Tibial nerve (tissue), 4 donors: ENCODE measurements around the gene TM2D3.

ENCODE experiments used
- EP300 ChIP-seq, 2 donors: sonication (generic); formaldehyde crosslinking; IDR thresholded peaks; one replicate each; pipeline ENCODE4 v1.6.1; 2017; ENCODE audit warnings: antibody characterized with exemption in 2 of 2, mild to moderate bottlenecking in 1 of 2
- TF ChIP-seq, protein P1 (sequence below), 5 experiments: fragments of 200-600 bp in 3 of 5; fragments of 450-650 bp in 2 of 5; sonication (generic) in 3 of 5; IDR thresholded peaks; one replicate each; pipeline ENCODE4 v1.5.1; 2016 to 2019; ENCODE audit warnings: antibody characterized with exemption in 5 of 5, mild to moderate bottlenecking in 3 of 5, moderate library complexity in 2 of 5

DNA sequence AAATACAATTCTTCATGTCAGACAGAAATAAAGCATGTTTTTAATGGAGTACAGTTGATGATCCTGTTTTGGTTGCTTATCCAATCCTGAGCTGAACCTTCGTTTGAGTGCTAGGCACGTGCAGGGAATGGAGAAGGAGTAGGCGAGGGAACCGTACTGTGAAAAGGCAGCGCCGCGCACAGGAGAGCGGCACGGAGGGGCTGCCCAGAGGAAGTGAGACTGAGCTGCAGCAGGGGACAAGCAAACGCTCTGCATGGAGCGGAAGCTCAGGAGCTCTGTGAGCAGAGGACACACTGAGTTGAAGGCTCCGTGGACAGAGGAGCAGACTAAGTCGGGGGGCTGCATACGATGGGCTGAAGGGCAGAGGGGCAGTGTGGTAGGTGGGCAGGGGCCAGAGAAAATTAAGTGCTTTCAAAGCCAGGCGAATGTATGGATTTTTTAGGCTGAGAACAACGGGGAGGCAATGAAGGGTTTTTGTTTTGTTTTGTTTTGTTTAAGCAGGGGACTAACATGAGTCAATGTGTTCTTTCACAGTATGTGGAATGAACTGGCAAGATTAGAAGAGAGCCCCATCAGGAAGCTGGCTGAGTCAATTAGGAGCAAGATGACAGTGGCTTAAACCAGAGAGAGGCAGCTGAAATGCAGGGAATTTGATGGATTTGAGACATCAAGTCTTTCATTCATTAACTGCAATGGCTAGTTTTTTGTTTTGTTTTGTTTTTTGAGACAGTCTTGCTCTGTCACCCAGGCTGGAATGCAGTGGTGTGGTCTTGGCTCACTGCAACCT is 23.8 kb upstream of the TM2D3 start:
- no peak for TF ChIP-seq EP300 (IDR thresholded peaks at IDR 0.05)
- TF ChIP-seq, protein P1, sequence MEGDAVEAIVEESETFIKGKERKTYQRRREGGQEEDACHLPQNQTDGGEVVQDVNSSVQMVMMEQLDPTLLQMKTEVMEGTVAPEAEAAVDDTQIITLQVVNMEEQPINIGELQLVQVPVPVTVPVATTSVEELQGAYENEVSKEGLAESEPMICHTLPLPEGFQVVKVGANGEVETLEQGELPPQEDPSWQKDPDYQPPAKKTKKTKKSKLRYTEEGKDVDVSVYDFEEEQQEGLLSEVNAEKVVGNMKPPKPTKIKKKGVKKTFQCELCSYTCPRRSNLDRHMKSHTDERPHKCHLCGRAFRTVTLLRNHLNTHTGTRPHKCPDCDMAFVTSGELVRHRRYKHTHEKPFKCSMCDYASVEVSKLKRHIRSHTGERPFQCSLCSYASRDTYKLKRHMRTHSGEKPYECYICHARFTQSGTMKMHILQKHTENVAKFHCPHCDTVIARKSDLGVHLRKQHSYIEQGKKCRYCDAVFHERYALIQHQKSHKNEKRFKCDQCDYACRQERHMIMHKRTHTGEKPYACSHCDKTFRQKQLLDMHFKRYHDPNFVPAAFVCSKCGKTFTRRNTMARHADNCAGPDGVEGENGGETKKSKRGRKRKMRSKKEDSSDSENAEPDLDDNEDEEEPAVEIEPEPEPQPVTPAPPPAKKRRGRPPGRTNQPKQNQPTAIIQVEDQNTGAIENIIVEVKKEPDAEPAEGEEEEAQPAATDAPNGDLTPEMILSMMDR (IDR thresholded peaks at IDR 0.05) = no peak
